BE2C (cell line): ENCODE results near the gene PIK3CB.

Source experiments
- DNase-seq: peaks from one replicate; pipeline ENCODE4 v3.0.0-alpha.2; 2020
- H3K27me3 ChIP-seq: fragments of 250-450 bp; sonication (Bioruptor Pico); 2 replicates; pipeline ENCODE4 v1.5.1; 2020; ENCODE audit warnings: mild to moderate bottlenecking
- H3K36me3 ChIP-seq: fragments of 250-450 bp; sonication (Bioruptor Pico); 2 replicates; pipeline ENCODE4 v1.5.1; 2020; ENCODE audit warnings: mild to moderate bottlenecking
- H3K4me1 ChIP-seq: fragments of 250-450 bp; sonication (Bioruptor Pico); 2 replicates; pipeline ENCODE4 v1.5.1; 2020
- H3K4me3 ChIP-seq: 2 replicates; pipeline ENCODE4 v1.5.1; 2011; ENCODE audit warnings: low read depth, low read length
- H3K9me3 ChIP-seq: fragments of 250-450 bp; sonication (Bioruptor Pico); 2 replicates; pipeline ENCODE4 v1.5.1; 2020
- TF ChIP-seq, protein P1 (sequence below): IDR thresholded peaks from 2 replicates; pipeline ENCODE4 v1.5.1; 2012; ENCODE audit warnings: mild to moderate bottlenecking, low read depth, low read length

PIK3CB gene

DNA sequence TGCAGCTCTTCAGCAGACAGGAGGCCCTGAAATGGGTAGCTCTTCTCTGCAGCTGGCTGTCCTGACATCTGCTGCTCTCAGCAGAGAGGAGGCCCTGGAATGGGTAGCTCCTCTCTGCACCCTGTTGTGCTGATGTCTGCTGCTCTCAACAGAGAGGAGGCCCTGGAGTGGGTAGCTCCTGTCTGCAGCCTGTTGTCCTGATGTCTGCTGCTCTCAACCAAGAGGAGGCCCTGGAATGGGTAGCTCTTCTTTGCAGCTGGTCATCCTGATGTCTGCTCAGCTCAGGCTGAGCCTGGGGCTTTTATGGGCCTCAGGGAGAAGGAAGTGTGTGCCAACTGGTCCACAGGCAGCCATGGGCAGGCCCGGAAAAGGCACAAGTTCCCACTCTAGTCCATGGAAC, 66.6 kb downstream of the PIK3CB start:
- no peak overlapping the region for H3K4me3 ChIP-seq
- no peak for DNase-seq

DNA sequence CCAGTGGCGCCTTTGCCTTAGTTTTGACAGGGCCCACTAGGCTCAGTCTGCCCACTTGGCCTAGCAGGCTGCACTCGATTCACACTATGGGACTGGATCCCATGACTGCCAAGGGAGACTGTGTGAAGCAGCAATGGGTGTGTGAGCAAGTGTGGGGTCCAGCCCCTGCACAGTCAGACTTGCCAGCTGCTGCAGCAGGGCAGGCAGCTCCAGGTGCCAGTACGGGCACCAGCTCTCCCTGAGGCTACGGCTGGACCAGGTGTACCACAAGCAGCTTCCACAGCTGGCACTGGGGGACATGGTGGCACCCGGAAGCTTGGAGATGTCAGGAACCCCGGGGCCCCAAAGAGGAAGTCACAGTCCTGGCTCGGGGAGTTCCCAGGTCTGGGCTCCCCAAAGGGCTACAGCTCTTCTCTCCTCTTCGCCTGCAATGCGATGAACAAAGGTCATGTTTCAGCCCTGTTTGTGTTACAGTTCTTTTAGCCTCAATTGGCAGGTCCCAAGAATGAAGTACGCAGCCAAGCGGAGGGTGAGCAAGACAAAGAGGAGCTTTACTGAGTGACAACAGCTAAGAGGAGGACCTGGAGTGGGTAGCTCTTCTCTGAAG, 67.1 kb downstream of the PIK3CB start:
- H3K36me3 ChIP-seq = no peaks in the 10 kb centered on the region
- H3K4me1 ChIP-seq = no peaks in the 10 kb centered on the region
- no peaks in the 10 kb centered on the region for H3K27me3 ChIP-seq
- DNase-seq = no peak
- no peaks in the 10 kb centered on the region for H3K9me3 ChIP-seq
- H3K4me3 ChIP-seq = no peak overlapping the region
- TF ChIP-seq, protein P1, sequence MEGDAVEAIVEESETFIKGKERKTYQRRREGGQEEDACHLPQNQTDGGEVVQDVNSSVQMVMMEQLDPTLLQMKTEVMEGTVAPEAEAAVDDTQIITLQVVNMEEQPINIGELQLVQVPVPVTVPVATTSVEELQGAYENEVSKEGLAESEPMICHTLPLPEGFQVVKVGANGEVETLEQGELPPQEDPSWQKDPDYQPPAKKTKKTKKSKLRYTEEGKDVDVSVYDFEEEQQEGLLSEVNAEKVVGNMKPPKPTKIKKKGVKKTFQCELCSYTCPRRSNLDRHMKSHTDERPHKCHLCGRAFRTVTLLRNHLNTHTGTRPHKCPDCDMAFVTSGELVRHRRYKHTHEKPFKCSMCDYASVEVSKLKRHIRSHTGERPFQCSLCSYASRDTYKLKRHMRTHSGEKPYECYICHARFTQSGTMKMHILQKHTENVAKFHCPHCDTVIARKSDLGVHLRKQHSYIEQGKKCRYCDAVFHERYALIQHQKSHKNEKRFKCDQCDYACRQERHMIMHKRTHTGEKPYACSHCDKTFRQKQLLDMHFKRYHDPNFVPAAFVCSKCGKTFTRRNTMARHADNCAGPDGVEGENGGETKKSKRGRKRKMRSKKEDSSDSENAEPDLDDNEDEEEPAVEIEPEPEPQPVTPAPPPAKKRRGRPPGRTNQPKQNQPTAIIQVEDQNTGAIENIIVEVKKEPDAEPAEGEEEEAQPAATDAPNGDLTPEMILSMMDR = no peak

More for the DNA sequence above, 66.6 kb downstream of the PIK3CB start:
- Histone ChIP-seq H3K36me3 (no peaks in the 10 kb centered on the region), H3K9me3 (no peaks in the 10 kb centered on the region), H3K4me1 (no peaks in the 10 kb centered on the region), H3K27me3 (no peaks in the 10 kb centered on the region)
- TF ChIP-seq, protein P1 = no peak

- H3K27me3 ChIP-seq = no peaks in the 10 kb centered on the region
- no peaks in the 10 kb centered on the region for H3K4me1 ChIP-seq
- no peaks in the 10 kb centered on the region for H3K36me3 ChIP-seq
- no peak for DNase-seq
- TF ChIP-seq, protein P1 = no peak
- no peaks in the 10 kb centered on the region for H3K9me3 ChIP-seq
- H3K4me3 ChIP-seq = no peak overlapping the region
These were observed 73.7 kb downstream of the PIK3CB start for GRCh38 chr3:138761002-138761401.

- Histone ChIP-seq H3K4me1 (no peaks in the 10 kb centered on the region), H3K27me3 (no peaks in the 10 kb centered on the region), H3K36me3 (no peaks in the 10 kb centered on the region), H3K9me3 (no peaks in the 10 kb centered on the region), H3K4me3 (no peak overlapping the region)
- TF ChIP-seq, protein P1 = no peak
- no peak for DNase-seq
These were observed 86.5 kb downstream of the PIK3CB start for GRCh38 chr3:138748190-138748589.

DNA sequence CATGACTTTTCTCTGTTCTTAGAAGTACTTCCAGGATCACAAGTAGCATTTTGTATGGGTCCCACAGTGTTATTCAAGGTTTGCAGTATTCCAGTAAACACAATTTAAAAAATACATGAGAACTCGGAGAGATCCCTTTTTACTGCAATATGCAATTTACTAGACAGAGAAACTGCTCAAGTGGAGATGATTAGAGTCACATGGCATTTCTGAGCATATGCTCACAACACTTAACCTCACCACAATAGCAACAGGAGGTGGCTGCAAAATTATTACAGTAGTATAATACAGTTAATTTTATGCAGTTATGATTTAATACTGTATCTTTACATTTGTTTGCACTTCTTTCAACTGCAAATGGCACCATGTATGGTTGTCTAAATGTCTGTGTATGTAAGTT, 87.5 kb downstream of the PIK3CB start:
- DNase-seq = no peak
- Histone ChIP-seq H3K36me3 (no peaks in the 10 kb centered on the region), H3K9me3 (no peaks in the 10 kb centered on the region)

GRCh38 chr3:138740072-138740471, 94.7 kb downstream of the PIK3CB start:
- TF ChIP-seq, protein P1 = no peak
- DNase-seq = no peak
- H3K27me3 ChIP-seq = no peaks in the 10 kb centered on the region
- H3K4me1 ChIP-seq = no peaks in the 10 kb centered on the region
- no peak overlapping the region for H3K4me3 ChIP-seq
- H3K36me3 ChIP-seq = no peaks in the 10 kb centered on the region
- no peaks in the 10 kb centered on the region for H3K9me3 ChIP-seq

More for the DNA sequence above, 87.5 kb downstream of the PIK3CB start:
- TF ChIP-seq, protein P1 = no peak
- Histone ChIP-seq H3K4me1 (no peaks in the 10 kb centered on the region), H3K4me3 (no peak overlapping the region), H3K27me3 (no peaks in the 10 kb centered on the region)
